GM12891 (cell line): Measurements from ENCODE around the gene HMGN1.

Experiments
- PAX5 ChIP-seq: IDR thresholded peaks from 2 replicates; pipeline ENCODE4 v1.6.1; 2011; ENCODE audit warnings: low read length, moderate library complexity, mild to moderate bottlenecking; ENCODE audit not compliant: insufficient read depth, severe bottlenecking
- POLR2A ChIP-seq: IDR thresholded peaks from 2 replicates; pipeline ENCODE4 v1.6.1; 2011; ENCODE audit warnings: low read depth, low read length, control low read depth
- POLR2AphosphoS5 ChIP-seq: IDR thresholded peaks from 2 replicates; pipeline ENCODE4 v1.6.1; 2011; ENCODE audit warnings: low read depth, low read length, control low read depth
- POU2F2 ChIP-seq: IDR thresholded peaks from 2 replicates; pipeline ENCODE4 v1.6.1; 2011; ENCODE audit warnings: low read depth, mild to moderate bottlenecking, control low read depth, low read length, moderate library complexity
- SPI1 ChIP-seq: IDR thresholded peaks from 2 replicates; pipeline ENCODE4 v1.6.1; 2011; ENCODE audit warnings: low read depth, low read length, control low read depth
- TAF1 ChIP-seq: IDR thresholded peaks from 2 replicates; pipeline ENCODE4 v1.6.1; 2011; ENCODE audit warnings: low read depth, low read length, control low read depth

DNA sequence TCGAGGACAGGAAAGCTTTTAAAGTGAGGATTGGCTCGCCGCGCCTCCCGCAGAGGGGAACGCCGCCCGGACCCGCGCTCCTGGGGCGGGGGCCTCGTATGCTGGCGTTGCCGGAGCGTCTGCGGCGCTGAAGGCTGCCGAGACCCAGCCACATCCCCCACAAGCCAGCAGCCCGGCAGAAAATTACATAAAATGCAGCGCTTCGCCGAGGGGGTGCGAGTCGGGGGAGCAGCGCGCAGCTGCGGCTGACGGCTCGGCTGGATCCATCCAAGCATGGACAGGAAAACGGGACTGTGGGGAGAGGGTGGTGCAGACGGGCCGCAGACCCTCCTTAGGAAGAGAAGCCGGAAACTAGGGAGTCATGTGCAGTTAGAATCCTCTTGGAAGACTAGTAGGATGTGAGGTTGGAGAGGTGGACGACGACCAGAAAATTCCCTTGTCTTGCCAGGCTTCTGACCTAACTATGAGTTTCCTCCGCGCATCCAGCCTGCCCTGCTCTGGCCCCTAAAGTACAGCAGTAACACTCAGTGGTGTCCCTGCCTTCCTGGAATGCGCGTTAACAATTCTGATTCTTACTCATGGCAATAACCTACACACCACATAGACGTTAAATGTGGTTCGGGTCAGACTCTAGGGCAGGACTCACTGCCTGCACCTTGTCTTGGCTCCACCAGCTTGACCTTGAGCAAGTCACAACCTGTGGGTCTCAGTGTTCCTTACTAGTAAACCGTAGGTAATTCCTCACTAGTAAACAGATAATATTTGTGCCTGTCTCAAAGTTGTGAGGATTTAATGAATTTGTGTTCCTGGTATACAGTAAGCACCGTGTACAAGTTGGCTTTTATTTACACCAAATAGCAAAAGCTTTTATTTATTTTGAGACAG lies 34.5 kb downstream of the HMGN1 start:
- TF ChIP-seq POLR2A: peak; percentile 76; the same call in 1 of the 2 replicates
- peak; percentile 73 for TF ChIP-seq POLR2AphosphoS5
- no peak for TF ChIP-seq TAF1
- no peak; the same call in 1 of the 2 replicates for TF ChIP-seq POU2F2
- TF ChIP-seq SPI1: no peak
- no peak for TF ChIP-seq PAX5
